GM19328 (cell line): ENCODE data around the gene CAMTA1.

Experiments
- ATAC-seq: cut with Tn5 transposase; IDR thresholded peaks from one replicate; pipeline ENCODE4 v1.9.1; 2021; ENCODE audit warnings: mild to moderate bottlenecking, moderate library complexity; ENCODE audit not compliant: unreplicated experiment

Gene CAMTA1

GRCh38 chr1:7263021-7263960 is 478.0 kb downstream of the CAMTA1 start:
- ATAC-seq: no peak

- no peak for ATAC-seq
Measured at GRCh38 chr1:7264101-7264500, 478.8 kb downstream of the CAMTA1 start.

- no peak for ATAC-seq
Measured at GRCh38 chr1:7265771-7266371, 480.6 kb downstream of the CAMTA1 start.

DNA sequence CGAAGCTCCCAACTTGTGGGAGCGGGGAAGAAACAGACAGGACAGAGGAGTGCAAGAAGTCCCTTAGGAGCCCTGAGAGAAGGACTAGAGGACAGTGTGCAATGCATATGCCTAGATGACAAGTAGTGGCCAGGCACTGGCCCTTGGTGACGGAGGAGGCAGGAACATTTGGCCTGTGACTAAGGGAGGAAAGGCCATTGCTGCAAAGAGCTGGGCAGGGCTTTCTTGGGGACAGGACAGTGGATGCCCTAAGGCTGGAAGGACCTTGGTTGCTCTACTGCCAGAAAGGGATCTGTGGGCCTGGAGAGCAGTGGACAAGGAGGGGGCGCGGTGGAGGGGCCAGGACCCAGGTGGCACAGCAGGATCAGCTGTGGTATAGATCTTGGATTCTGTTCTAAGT is 481.3 kb downstream of the CAMTA1 start:
- ATAC-seq: no peak

GRCh38 chr1:7267493-7267892 is 482.2 kb downstream of the CAMTA1 start:
- ATAC-seq: no peak

- no peak for ATAC-seq
Measured at GRCh38 chr1:7268983-7269382, 483.7 kb downstream of the CAMTA1 start.

- no peak for ATAC-seq
Measured at GRCh38 chr1:7269525-7269924, 484.3 kb downstream of the CAMTA1 start.

DNA sequence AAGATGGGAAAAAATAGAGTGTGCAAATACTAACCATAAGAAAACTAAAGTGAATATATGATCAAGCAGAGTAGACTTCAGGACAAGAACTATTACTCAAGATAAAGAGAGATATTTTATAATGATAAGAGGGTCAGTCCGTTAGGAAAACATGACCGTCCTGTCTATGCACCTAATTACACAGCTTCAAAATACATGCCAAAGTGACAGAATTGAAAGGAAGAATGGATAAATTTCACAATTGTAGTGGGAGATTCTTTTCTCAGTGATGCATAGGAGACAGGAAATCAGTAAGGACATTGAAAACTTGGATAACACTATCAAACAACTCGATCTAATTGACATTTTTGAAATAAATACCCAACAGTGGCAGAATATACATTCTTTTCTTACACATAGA is 489.0 kb downstream of the CAMTA1 start:
- ATAC-seq: no peak

DNA sequence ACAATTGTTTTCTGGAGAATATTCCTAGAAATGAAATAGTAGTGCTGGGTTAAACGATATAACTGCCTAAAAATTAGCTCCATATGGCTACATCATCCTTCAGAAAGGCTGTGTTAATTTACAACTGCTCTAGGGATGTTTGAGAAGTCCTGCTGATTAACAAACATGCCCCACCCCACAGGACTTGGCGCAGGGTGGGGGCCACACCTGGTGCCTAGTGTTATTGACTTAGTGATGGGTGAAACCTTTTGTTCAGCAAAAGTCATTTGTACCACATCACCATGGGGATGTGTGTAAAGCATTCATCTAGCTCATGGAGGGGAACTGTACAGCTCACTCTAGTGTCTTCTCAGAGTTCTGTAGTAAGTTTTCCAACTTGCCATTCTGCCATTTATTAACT is 492.8 kb downstream of the CAMTA1 start:
- ATAC-seq: no peak

DNA sequence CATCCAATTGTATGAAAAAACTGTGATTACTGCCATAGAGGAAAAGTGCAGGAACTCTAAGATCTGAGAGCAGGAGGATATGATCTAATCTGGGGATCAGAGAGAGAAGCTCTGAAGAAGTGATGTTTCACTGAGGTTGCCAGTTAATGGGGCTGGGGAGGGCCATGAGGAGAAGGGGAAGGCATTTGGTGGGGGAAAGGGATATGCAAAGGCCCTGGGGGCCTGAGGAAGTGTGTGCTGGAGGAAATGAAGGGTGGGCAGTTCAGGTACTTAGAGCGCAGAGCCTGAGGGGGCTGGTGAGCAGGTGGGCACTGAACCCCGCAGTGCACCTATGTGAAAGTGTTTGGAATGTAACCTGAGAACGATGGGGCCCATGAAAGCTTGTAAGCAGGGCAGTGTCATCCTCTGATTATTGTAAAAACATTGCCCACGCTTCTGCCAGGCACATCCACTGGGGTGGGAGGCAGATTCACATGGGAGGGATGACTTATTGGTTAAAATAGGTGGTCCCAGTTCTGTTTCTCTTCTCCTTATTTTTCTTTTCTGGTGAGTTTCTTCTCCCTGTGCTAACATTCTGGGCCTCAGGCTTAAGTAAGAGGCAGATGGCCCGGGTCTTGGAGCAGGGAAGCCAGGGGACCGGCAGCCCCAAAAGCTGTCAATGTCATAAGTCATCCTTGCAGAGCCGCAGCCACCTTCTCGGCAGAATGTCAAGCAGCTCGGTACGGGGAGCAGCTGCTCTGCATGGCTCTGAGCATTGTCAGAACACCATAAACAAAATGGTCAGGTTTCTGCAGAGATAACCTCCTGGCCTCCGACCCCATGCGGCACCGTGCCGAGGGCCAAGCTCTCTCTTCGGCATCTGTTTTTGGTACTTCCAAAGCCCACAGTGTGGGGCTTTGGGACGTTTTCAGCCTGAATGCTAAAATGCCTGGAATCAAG is 493.8 kb downstream of the CAMTA1 start:
- no peak for ATAC-seq

GRCh38 chr1:7279769-7280168 is 494.5 kb downstream of the CAMTA1 start:
- ATAC-seq: no peak

DNA sequence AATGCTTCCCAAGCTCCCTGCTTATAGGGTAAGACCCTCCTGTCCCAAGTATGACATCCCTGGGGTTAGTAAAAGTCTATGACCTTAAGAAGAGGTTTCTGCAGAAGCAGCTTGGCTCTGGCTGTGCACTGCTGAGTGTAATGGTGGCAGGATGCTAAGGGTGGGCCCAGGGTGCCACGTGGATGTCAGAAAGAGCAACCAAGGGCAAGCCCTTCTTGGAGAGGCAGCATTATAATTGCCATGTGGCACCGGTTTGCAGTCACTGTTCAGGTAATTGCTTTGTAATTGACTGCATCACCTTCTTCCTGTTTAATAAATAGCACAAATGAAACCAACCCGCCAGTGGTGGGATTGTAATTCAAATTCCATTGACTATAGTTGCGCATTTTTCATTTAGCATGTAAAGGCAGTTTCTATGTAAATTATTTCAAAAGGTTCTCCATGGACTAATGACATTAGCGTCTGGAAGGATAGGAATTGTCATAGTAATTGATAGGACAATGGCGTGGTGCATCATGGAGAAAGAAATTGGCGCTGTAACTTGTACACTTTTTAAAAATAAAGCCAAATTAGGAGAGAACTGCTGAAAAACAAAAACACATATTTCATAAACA is 495.2 kb downstream of the CAMTA1 start:
- no peak for ATAC-seq

GRCh38 chr1:7281821-7282220 is 496.6 kb downstream of the CAMTA1 start:
- ATAC-seq: no peak

DNA sequence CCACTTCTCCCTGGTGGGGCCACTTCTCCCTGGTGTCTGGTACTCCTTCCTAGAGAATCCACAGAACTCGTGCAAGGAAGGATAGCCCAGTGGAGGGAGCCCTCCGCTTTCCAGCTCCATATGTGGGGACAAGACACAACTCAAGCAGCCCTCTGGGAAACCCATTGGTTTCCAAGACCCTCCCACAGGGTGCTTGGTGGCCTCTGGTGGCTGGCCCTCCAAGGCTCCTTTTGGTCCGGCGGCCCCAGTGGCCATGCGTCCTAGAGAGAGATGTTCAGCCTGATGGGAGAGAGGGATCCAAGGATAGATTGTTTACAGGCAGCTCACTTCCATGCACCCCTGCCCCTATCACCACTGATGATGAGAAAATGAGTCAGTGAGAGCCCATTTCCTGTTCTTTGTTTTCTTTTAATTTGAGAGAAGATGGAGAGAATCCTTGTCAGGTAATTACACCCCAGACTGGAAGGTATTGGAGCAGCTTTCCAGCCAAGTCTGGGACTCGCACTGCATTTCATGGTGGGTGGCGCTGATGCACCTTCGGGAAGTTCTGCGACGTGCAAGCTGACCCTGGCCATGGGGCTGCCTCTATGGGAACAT is 499.7 kb downstream of the CAMTA1 start:
- no peak for ATAC-seq

- no peak for ATAC-seq
Measured at GRCh38 chr1:7285856-7286454, 500.7 kb downstream of the CAMTA1 start.

- no peak for ATAC-seq
Measured at GRCh38 chr1:7287013-7287412, 501.8 kb downstream of the CAMTA1 start.

DNA sequence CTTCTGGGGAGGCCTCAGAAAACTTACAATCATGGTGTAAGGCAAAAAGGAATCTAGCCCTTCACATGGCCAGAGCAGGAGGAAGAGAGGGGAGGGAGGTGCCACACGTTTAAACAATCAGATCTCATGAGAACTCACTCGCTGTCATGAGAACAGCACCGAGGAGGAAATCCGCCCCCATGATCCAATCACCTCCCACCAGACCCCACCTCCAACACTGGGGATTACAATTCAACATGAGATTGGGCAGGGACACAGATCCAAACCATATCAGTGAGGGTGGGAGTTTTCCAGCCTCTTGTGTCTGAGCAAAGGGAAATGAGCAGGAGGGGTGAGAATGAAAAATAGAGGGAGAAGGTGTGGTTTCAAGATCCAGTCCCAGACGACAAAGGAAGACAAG is 503.7 kb downstream of the CAMTA1 start:
- ATAC-seq: no peak

DNA sequence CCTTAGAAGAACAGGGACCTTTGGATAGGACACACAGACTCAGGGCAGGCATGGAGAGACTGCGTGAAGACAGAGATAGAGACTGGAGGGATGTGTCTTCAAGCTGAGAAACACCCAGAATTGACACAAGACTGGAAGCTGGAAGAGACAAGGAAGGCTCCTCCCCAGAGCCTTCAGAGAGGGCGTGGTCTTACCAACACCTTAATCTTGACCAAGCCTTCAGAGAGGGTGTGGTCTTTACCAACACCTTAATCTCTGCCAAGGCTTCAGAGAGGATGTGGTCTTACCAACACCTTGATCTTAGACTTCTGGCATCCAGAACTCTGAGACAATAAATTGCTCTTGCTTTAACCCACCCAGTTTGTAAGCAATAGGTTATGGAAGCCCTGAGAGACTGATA is 504.4 kb downstream of the CAMTA1 start:
- ATAC-seq: no peak

DNA sequence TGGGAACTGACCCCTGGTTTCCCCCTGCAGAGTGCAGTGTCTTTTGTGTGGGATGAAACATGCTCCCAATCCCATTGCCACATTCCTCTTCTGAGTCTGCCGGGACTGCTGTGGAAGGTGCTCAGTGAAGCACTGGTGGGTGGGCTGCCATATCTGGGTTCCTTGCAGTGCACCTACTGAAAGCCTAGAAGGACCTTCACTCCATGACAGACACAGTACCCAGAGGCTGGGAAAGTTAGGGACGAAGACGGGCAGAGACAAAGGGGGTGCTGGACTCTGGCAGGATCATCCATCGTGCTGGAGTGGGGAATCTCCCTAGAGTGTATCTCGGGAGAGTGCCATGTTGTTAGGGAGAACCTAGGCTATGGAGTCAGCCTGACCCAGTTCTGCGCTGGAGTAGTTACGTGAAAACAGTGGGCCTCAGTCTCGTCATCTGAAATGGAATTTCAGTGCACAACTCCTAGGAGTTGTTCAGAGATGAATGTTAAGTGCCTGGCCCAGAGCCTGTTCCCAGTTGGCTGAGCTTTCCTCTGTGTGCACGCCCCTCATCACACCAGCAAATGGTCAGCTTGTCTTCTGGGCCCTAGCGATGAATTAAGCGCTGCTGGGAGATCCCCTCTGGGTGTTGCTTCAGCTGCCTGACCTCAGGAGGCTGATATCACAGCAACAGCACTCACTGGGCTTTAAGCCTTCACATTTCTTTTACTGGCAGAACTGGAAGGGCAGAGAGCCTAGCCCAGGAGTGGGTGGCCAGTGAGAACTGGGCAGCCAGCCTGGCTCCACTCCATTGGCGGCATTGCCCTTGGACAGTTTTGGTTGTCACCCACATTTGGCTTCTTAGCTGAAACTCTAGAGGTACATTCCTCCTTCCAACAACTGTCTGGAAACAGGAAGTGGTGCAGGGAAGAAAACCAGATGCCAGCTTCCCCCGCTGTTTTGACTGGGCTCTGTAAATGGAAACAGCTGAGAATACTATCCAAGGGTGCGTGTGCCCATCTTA is 506.0 kb downstream of the CAMTA1 start:
- no peak for ATAC-seq
